ENCODE measurements around the gene LDHAL6B. TPM values are rescaled to one million over a fixed set of nuclear protein-coding genes. Genes with fewer than 3 reads are reported as not detected.

Gene LDHAL6B
- total RNA-seq, 1 experiment from 2014 or later, result not detected

DNA sequence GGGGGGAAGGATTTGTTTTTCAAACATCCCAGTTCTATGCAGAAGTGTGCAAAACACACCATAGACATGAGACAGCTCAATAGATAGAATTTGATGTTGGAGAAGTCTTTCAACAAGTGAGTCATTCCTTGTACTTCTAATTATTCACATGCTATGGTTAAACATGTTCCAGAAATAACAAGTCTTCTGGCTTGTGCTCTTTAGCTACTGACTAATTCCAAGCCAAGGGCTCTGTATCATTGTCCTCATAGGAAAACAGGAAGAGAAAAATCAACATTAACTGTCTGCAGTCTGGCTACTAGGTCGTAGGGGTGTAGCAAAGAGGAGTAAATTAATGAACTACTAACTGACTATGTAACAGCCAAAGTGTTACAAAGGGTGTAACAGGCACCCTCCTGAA, 25.8 kb downstream of the LDHAL6B start:
- no peak for DNase-seq (ENCODE audit: low read depth, low spot score)
- in situ Hi-C loops (cut with HindIII; ENCODE audit: low pct_unique_long_range_greater_than_20kb, low sequenced_read_pairs), result no loop called here

DNA sequence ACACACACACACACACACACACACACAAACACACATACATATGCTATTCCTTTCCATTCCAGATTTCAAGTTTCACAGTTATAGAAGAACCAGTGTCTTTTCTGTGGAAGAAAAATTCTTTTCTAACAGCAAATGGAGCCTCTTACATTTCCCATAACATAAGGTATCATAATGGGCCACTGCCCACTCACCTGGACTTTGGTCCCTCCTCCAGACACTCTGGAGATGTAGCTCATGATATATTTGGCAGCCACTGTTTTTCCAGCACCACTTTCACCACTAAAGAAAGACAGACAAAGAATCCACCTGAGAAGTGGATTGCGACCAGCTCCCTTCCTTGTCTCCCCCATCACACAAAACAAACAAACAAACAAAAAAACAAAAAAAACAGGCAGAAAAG, 29.8 kb downstream of the LDHAL6B start:
- in situ Hi-C loops (cut with HindIII; ENCODE audit: low pct_unique_long_range_greater_than_20kb, low sequenced_read_pairs), result no loop called here

GRCh38 chr15:59237119-59237855, 30.6 kb downstream of the LDHAL6B start:
- in situ Hi-C loops (cut with HindIII; ENCODE audit: low pct_unique_long_range_greater_than_20kb, low sequenced_read_pairs), result no loop called here
- no peak for DNase-seq (ENCODE audit: low read depth, low spot score)

More for the DNA sequence above, 29.8 kb downstream of the LDHAL6B start:
- DNase-seq (ENCODE audit: low read depth, low spot score), result no peak

DNA sequence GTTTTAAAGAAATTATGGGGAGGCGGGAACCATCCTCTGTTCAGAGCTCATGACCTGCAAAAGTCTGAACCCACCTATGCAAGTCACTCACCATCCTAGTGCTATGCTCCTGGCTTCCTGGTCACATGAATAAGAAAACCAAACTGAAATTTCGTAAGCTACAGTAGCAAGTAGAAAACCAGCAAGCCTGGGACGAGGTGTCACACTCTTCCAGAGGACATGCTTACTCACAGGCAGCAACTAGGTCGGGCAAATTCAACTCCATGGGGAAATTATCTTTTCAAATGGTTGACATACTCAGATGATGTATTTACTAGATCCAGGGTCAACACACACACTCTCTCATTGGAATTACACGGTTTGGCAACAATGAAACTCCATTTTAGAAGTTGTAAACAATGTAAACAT, 31.3 kb downstream of the LDHAL6B start:
- in situ Hi-C loops (cut with HindIII; ENCODE audit: low pct_unique_long_range_greater_than_20kb, low sequenced_read_pairs), result no loop called here
- DNase-seq (ENCODE audit: low read depth, low spot score), result no peak

DNA sequence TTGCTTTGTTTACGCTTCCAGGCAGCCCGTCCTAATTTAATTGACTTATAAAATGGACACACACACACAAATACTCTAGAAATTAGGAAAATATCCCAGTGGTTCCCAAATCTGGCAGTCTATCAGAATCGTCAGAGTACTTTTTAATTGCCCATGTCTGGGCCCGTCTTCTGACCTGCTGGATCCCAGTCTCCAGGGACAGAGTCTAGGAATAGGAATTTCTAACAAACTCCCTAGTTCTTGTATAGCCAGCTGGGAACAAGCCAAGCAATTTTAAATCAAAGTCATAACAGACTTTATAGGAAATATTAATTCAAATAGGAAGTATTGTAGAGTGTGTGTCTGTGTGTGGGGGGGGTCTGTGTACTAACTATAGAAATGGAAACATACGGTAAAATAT, 33.4 kb downstream of the LDHAL6B start:
- no peak for DNase-seq (ENCODE audit: low read depth, low spot score)
- in situ Hi-C loops (cut with HindIII; ENCODE audit: low pct_unique_long_range_greater_than_20kb, low sequenced_read_pairs), result no loop called here

GRCh38 chr15:59242649-59243048, 36.0 kb downstream of the LDHAL6B start:
- no peak for DNase-seq (ENCODE audit: low read depth, low spot score)
- in situ Hi-C loops (cut with HindIII; ENCODE audit: low pct_unique_long_range_greater_than_20kb, low sequenced_read_pairs), result no loop called here

DNA sequence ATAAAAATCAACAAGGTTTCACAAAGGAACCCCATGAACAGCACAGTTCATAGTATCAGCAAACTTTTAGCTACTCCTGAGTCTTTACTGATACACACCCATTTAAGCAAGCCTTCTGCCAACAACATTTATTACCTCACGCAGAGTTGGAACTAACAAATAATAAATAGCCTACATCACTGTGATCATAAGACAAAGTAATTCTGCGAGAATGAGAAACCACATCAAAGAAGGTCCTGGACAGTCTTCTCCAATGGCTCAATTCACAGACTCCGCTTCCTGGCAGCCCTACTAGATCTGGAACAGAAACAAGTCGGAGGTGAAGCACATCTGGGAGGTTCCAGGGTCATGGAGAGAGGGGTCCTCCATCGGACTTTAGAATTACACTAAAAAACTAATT, 37.0 kb downstream of the LDHAL6B start:
- in situ Hi-C loops (cut with HindIII; ENCODE audit: low pct_unique_long_range_greater_than_20kb, low sequenced_read_pairs), result no loop called here
- peak; percentile 28 for DNase-seq (ENCODE audit: low read depth, low spot score)

DNA sequence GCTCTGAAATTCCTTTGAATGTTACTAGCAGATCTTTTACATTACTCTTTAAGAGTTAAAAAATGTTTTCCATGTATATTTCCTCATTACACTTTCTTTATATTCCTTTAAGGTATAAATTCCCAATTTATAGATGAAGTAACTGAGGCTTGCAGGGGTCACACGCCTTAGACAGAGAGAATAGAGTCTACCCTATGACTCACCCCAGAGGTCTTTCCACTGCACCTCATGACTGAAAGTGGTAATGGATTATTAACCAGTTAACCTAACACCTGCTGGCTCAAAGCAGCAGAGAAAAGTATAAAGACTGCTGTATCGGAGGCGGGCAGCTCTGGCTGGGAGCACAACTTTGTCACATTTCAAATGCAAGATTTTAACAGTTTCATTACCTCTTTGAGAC, 37.7 kb downstream of the LDHAL6B start:
- DNase-seq (ENCODE audit: low read depth, low spot score), result peak; percentile 12
- in situ Hi-C loops (cut with HindIII; ENCODE audit: low pct_unique_long_range_greater_than_20kb, low sequenced_read_pairs), result no loop called here

DNA sequence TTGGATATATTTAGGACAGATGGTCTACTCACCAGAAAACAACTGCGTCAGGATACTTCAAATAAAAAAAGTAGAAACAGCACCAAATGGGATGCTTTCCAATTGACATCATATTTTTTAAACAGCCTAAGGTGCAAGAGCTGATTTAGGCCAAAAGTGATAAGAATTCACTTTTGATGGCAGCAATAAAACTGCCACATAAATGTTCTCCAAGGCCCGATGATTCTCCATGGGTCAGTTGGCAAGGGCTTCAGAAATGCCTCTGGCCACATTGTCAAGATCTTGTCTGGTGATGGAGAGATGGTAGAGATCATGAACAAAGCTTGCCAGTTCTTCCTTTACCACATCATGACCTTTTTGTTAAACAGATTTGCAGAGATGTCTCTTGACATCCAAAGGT, 38.9 kb downstream of the LDHAL6B start:
- in situ Hi-C loops (cut with HindIII; ENCODE audit: low pct_unique_long_range_greater_than_20kb, low sequenced_read_pairs), result no loop called here
- DNase-seq (ENCODE audit: low read depth, low spot score), result peak; percentile 16

DNA sequence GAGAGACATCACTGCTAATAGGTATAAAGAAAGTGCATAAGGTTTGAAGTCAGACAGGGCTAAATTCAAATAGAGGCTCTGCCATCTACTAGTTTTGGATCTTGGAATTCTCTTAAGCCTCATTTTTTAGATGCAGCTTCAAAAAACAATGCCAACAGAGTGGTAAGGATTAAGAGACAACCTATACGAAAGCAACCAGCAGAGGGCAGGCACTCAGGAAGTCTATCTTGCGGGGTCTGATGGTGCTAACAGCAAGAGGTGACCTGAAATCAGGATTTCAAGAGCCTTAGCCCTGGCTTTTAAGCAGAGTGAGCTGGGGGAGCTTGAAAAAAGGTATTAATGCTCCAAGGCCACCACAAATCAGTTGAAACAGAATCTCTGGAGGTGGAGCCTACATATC, 40.7 kb downstream of the LDHAL6B start:
- in situ Hi-C loops (cut with HindIII; ENCODE audit: low pct_unique_long_range_greater_than_20kb, low sequenced_read_pairs), result no loop called here
- DNase-seq (ENCODE audit: low read depth, low spot score), result peak; percentile 82

- DNase-seq (ENCODE audit: low read depth, low spot score), result no peak
- in situ Hi-C loops (cut with HindIII; ENCODE audit: low pct_unique_long_range_greater_than_20kb, low sequenced_read_pairs), result no loop called here
Observed at GRCh38 chr15:59249816-59250215, 43.2 kb downstream of the LDHAL6B start.

GRCh38 chr15:59250249-59250648, 43.6 kb downstream of the LDHAL6B start:
- DNase-seq (ENCODE audit: low read depth, low spot score), result no peak
- in situ Hi-C loops (cut with HindIII; ENCODE audit: low pct_unique_long_range_greater_than_20kb, low sequenced_read_pairs), result no loop called here

DNA sequence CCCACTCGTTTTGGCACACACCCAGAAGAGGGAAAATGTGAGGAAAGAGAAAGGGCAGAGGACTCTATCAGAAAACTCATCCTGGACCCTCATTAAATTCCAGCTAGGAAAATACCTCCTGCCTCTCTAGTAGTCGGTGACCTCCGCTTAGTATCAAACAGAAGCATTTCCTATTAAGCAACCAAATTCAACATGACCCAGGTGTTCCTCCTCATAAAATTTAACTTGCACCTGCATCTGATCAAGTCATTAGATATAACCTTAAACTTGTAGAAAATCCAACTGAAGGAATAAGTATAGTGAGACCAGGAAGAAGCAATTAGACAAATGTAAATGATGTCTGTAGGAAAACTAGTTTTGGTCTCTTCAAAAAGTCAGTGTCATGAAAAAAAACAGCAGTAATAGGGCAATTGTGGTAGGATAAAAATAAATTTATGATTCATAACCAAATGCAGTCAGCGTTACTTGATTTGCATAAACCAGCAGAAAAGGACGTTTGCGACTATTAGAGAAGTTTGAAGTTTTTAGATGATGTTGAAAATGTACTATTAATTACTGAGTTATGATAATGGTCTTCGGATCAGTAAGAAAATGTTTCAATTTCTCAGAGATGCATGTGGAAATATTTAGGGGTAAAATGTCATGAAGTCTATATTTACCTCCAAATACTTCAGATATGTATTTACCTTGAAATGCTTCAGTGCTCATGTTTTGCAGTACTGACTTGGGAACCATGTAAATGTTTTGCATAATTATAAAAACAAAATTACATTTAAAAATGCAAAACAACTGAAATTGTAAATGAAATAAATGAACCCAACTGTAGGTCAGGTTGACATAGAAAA, 44.6 kb downstream of the LDHAL6B start:
- in situ Hi-C loops (cut with HindIII; ENCODE audit: low pct_unique_long_range_greater_than_20kb, low sequenced_read_pairs), result no loop called here
- DNase-seq (ENCODE audit: low read depth, low spot score), result no peak

DNA sequence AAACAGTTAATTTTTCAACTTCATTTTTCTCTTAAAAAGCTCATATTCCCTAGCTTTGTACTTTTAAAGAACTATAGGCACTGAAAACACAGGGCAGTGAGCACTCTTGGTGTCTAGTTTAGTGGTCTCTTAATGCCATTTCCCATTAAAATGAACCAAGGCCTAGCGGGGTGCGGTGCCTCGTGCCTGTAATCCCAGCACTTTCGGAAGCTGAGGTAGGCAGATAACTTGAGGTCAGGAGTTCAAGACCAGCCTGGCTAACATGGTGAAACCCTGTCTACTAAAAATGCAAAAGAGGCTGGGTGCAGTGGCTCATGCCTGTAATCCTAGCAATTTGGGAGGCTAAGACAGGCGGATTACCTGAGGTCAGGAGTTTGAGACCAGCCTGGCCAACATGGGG, 45.5 kb downstream of the LDHAL6B start:
- in situ Hi-C loops (cut with HindIII; ENCODE audit: low pct_unique_long_range_greater_than_20kb, low sequenced_read_pairs), result no loop called here

DNA sequence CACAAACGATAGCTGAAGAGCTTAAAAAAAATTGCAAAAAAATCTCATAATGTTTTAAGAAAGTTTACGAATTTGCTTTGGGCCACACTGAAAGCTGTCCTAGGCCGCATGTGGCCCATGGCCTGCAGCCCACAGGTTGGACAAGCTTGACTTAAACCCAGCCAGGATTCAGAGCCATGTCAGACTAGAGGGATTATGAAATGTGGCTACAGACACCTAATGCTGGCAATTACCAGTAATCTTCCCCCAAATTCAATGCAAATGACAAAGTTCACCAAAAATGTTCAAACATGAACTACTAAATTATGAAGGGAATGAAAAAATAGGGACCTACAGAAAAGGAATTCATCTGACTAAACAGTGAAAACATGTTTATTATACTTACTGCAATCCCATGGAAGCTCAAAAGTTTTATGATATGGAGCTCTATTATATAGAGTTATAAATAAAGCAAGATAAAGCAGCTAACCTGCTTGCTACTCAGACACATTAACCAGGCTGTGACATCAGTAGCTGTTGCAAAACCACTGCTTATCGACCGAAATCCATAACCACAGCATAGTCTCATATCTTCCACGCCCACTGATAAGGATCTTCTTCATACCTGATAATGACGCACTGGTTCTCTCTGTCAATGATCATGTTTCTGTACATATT, 49.2 kb downstream of the LDHAL6B start:
- in situ Hi-C loops (cut with HindIII; ENCODE audit: low pct_unique_long_range_greater_than_20kb, low sequenced_read_pairs), result no loop called here
- no peak for DNase-seq (ENCODE audit: low read depth, low spot score)

More for the DNA sequence above, 45.5 kb downstream of the LDHAL6B start:
- DNase-seq (ENCODE audit: low read depth, low spot score), result no peak

DNA sequence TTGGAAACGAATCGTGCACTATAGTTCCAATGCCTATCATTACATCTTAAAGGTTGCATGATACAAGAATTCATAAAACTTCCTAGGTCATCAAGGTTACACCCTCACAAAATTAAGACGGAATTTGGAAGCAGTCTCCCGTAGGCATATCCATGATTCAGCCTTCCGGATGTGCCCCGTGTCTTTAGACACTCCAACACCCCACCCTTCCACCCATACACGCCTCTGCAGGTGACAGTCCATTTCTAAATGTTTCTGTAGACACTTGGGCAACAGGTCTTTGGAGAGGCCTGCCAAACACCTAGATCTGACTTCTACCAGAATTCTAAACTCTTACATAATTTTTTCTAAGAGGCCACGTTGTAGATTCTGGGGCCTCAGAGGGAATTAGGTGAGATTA, 49.8 kb downstream of the LDHAL6B start:
- DNase-seq (ENCODE audit: low read depth, low spot score), result no peak
- in situ Hi-C loops (cut with HindIII; ENCODE audit: low pct_unique_long_range_greater_than_20kb, low sequenced_read_pairs), result no loop called here

DNA sequence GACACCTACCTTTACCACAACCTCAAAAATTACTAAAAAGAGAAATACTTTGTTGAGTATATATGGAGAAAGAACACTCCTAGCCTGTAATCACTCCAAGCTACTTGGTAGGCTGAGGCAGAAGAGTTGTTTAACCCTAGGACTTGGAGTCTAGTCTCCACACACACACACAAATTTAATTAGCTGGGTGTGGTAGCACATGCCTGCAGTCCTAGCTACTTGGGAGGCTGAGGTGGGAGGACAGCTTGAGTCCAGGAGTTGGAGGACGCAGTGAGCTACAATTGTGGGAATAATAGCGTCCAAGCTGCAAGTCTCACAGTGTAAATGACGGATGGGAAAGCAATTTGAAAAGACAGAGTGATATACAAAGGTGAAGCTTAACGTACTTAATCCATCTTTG, 50.5 kb downstream of the LDHAL6B start:
- no peak for DNase-seq (ENCODE audit: low read depth, low spot score)
- in situ Hi-C loops (cut with HindIII; ENCODE audit: low pct_unique_long_range_greater_than_20kb, low sequenced_read_pairs), result no loop called here

Data from SK-MEL-5 (cell line).